GM11168 (cell line): ENCODE results near the gene USP46.

Source experiments
- in situ Hi-C: fragments of 300-500 bp; cut with MboI; formaldehyde crosslinking; loops from one replicate; pipeline ENCODE4 v1.12.0; 2022; ENCODE audit warnings: low sequenced_read_pairs; ENCODE audit not compliant: unreplicated experiment

Gene USP46

GRCh38 chr4:52657618-52658501, 1.2 kb downstream of the USP46 start:
- in situ Hi-C loops, result no loop called here

DNA sequence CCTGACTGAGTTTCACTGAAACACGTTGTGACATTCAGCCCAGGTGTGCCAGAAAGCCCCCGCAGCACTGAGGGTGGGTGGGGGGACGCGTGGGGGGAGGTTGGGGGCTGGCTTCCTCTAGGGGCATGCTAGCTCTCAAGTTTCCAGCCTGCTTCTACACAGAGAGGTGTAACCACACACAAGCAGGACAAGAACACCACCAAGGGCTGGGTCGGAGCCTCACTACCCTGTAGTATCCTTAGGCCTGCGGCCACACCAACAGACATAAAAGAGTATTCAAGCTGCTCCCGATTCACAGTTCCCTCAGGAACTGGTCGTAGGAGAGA, 1.8 kb downstream of the USP46 start:
- in situ Hi-C loops, result no loop called here

DNA sequence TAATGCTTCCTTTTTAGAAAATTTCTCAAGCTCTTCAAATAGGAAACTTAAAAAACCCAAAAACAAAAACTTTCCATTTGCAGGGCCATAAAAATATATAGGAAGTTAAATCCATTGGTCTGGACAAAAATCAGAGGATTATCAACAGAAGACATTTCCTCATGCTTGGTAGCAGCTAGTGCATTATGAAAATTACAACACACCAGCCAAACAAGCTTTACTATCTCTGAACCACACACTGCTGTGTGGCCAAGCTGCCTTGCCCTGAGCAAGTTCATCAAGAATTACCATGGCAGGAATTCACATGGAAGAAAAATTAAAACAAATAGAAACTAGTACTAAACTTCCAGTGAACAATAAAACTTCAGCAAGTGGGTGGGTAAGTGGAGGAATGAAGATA, 3.6 kb downstream of the USP46 start:
- in situ Hi-C loops, result no loop called here

DNA sequence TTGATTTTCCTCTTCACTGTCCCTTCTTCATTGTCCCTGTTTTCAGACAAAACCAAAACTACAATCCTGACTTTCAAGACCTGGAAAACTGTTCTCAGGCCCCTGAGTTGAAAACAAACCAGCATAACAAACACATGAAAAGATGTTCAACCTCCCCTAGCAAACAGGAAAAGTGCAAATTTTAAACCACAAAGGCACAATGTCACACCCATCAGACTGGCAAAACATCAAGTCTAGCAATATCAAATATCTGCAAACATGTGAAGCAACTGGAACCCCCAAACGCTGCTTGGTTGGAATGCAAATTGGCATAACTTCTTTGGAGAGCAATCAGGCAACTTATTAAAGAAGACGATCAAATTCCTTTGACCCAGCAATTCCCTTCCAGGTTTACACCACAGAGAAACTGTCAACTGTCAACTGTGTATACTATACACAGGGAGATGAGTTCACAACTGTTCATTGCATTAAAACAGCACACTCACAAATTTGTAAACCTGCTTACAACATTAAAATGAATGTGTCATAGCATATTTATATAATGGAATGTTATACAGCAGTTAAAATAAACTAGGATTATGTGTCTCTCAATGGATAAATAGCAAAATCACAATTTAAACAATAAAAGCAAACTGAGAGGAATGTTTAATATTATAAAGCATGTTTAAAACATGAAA, 7.0 kb downstream of the USP46 start:
- in situ Hi-C loops, result no loop called here

DNA sequence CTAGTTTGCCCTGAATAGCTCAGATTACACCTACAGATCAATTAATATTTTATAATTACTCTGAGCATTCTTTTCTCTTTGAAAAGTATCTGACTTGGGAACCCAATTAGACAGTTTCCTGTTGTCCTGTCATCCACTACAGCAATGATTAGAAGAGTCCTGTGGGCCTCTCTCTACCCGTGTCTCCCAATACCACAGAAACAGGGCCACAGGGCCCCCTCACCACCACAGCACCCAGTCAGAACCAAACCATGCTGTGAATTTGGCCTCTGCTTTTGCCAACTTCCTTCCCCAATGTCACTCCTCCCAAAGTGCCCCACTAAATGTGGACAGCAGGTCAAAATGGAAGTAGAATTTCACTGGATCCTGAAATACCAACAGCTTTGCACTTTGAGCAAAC, 10.3 kb downstream of the USP46 start:
- in situ Hi-C loops, result no loop called here

GRCh38 chr4:52646741-52647140, 12.4 kb downstream of the USP46 start:
- in situ Hi-C loops, result no loop called here

- in situ Hi-C loops, result no loop called here
These were observed 13.0 kb downstream of the USP46 start for GRCh38 chr4:52646096-52646495.

DNA sequence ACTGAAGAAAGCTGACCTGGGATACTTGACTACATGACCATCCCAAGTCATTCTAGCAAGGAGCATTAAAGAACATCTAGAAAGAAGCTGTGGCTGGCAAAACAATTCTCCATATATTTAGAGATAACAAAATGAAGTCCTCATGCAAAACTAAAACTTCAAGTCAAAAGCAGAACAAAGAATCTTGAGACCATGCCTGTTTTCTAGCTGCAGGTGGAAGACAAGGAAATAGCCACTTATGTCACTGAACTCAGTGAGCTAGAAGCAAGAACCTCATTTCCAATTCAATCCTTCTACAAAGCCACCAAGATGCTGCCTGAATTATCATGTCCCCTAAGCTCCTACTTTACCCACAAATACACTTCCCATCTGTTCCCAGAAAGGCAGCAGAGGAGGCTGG, 13.8 kb downstream of the USP46 start:
- in situ Hi-C loops, result no loop called here

GRCh38 chr4:52643785-52644244, 15.3 kb downstream of the USP46 start:
- in situ Hi-C loops, result no loop called here

- in situ Hi-C loops, result no loop called here
These were observed 15.9 kb downstream of the USP46 start for GRCh38 chr4:52643190-52643589.

DNA sequence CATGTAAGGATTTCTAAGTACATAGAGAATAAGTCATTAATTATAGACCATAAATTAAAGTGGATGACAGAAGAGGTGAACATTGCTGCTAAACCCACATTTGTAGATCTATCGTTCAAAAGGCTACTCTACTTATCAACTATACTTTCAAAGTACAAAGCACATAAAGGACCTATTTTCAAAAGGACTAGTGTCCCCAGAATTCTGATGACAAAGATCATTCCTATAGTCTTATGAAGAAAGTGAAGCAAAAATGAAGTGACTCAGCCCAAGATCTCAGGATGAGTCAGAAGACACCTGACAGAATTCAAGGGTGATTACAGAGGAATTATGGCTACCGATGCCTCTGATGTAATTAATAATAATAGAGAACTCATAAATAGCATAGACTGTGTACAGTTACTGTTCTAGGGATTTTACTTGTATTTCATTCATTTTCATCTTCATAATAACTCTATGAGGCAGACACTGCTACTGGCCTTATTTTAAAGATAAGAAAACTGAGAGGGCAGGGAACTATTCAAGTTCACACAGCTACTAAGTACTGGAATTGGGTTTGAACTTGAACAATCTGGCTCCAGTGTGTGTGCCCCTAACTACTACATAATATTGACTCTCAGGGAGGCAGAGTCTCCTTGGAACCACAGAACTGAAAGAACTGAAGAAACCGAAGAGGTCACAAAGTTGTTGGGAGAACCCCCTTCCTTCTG, 17.1 kb downstream of the USP46 start:
- in situ Hi-C loops, result no loop called here

- in situ Hi-C loops, result no loop called here
These were observed 18.1 kb downstream of the USP46 start for GRCh38 chr4:52640808-52641565.

GRCh38 chr4:52638717-52639116, 20.4 kb downstream of the USP46 start:
- in situ Hi-C loops, result no loop called here

GRCh38 chr4:52637116-52637515, 22.0 kb downstream of the USP46 start:
- in situ Hi-C loops, result no loop called here

- in situ Hi-C loops, result no loop called here
These were observed 23.5 kb downstream of the USP46 start for GRCh38 chr4:52635560-52635959.

DNA sequence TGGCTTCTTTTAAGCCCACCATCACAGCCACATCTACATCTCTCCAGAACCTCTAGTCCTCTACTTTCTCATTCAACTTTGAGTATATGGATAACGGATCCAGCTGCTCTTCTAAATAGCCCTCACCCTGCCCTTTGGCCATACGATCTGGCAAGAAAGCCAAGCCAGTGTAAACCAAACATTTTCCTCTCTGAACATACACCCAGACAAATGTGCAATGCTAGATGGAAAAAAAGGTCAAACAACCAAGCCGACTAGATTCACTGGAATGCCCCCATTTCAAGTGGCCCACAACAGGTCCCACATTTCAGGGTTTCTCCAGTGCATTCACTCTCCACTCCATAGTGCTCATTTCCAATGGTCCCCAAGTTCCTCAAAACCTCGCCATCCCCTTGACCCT, 24.0 kb downstream of the USP46 start:
- in situ Hi-C loops, result no loop called here

- in situ Hi-C loops, result no loop called here
These were observed 25.3 kb downstream of the USP46 start for GRCh38 chr4:52633846-52634245.

DNA sequence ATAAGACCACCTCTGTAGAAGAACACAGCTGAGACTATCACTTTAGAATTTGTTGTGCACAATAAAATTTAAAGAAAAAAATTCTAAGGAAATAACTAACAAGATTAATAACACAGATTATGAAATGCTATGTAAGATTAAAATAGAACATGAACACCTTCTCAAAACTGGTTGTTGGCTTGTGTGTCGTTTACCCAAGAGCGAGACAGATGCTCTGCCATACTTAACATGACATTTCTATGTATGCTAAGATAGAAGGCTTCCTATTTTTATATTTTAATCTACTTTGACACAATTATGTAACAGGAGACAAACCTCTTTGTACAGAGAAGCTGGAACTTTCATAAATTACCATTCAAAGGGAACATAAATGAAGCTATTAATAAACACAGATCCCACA, 30.1 kb downstream of the USP46 start:
- in situ Hi-C loops, result no loop called here

- in situ Hi-C loops, result no loop called here
These were observed 30.6 kb downstream of the USP46 start for GRCh38 chr4:52628543-52628942.

GRCh38 chr4:52627876-52628275, 31.2 kb downstream of the USP46 start:
- in situ Hi-C loops, result no loop called here
